Stimulated activated CD8-positive, alpha-beta memory T cell treated with anti-CD3 and anti-CD28 coated beads, Interleukin-15, amount 100 ng/mL, for 48 hours (primary cell): ENCODE results near the gene BCAS1.
"Not testable (repeated sequence)": the region's sequence is repeated elsewhere in the genome, so short reads cannot be mapped to it uniquely, and the experiment has no call there.

Experiments used
- DNase-seq, 2 donors: peaks; one replicate each; pipeline ENCODE4 v3.0.0-alpha.2; 2020; ENCODE audit warnings: low read depth in 2 of 2

The BCAS1 gene

GRCh38 chr20:53942472-53942816 is 128.0 kb downstream of the BCAS1 start:
- no peak for DNase-seq

- DNase-seq = no peak
Measured at GRCh38 chr20:53941680-53942471, 128.5 kb downstream of the BCAS1 start.

GRCh38 chr20:53940907-53941545 is 129.4 kb downstream of the BCAS1 start:
- no peak for DNase-seq

- DNase-seq = no peak
Measured at GRCh38 chr20:53940360-53940702, 130.1 kb downstream of the BCAS1 start.

GRCh38 chr20:53939572-53940359 is 130.6 kb downstream of the BCAS1 start:
- peak; percentile 47 to 63 for DNase-seq

GRCh38 chr20:53939190-53939571 is 131.2 kb downstream of the BCAS1 start:
- DNase-seq = no peak

- DNase-seq = no peak
Measured at GRCh38 chr20:53938739-53939138, 131.7 kb downstream of the BCAS1 start.

- DNase-seq = no peak
Measured at GRCh38 chr20:53937929-53938367, 132.4 kb downstream of the BCAS1 start.

- no peak for DNase-seq
Measured at GRCh38 chr20:53937339-53937741, 133.1 kb downstream of the BCAS1 start.

- DNase-seq = no peak
Measured at GRCh38 chr20:53935344-53936084, 134.9 kb downstream of the BCAS1 start.

- no peak for DNase-seq
Measured at GRCh38 chr20:53934421-53935343, 135.7 kb downstream of the BCAS1 start.

GRCh38 chr20:53933232-53933846 is 137.1 kb downstream of the BCAS1 start:
- no peak for DNase-seq

GRCh38 chr20:53932655-53933192 is 137.7 kb downstream of the BCAS1 start:
- DNase-seq = not testable (repeated sequence)

- DNase-seq = no peak
Measured at GRCh38 chr20:53931597-53931996, 138.8 kb downstream of the BCAS1 start.

- DNase-seq = no peak
Measured at GRCh38 chr20:53930651-53931504, 139.5 kb downstream of the BCAS1 start.

- DNase-seq = no peak
Measured at GRCh38 chr20:53929974-53930650, 140.3 kb downstream of the BCAS1 start.

GRCh38 chr20:53929399-53929798 is 141.0 kb downstream of the BCAS1 start:
- DNase-seq = no peak

GRCh38 chr20:53927990-53928389 is 142.4 kb downstream of the BCAS1 start:
- no peak for DNase-seq
